ENCODE results near the gene DDR2.

- TF ChIP-seq RFX5 (IDR thresholded peaks at IDR 0.05; ENCODE audit: low read length): no peak
- TF ChIP-seq, protein P1, sequence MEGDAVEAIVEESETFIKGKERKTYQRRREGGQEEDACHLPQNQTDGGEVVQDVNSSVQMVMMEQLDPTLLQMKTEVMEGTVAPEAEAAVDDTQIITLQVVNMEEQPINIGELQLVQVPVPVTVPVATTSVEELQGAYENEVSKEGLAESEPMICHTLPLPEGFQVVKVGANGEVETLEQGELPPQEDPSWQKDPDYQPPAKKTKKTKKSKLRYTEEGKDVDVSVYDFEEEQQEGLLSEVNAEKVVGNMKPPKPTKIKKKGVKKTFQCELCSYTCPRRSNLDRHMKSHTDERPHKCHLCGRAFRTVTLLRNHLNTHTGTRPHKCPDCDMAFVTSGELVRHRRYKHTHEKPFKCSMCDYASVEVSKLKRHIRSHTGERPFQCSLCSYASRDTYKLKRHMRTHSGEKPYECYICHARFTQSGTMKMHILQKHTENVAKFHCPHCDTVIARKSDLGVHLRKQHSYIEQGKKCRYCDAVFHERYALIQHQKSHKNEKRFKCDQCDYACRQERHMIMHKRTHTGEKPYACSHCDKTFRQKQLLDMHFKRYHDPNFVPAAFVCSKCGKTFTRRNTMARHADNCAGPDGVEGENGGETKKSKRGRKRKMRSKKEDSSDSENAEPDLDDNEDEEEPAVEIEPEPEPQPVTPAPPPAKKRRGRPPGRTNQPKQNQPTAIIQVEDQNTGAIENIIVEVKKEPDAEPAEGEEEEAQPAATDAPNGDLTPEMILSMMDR (IDR thresholded peaks at IDR 0.05): no peak
- no peak for TF ChIP-seq GABPA (IDR thresholded peaks at IDR 0.05; ENCODE audit: low read depth)
Observed at GRCh38 chr1:162679298-162679697, 47.0 kb downstream of the DDR2 start.
